Lower lobe of right lung (tissue), 2 donors: Measurements from ENCODE around the gene OR10H3. TPM values are rescaled to one million over a fixed set of nuclear protein-coding genes. Genes with fewer than 3 reads are reported as not detected.
"Not testable (repeated sequence)": the region's sequence is repeated elsewhere in the genome, so short reads cannot be mapped to it uniquely, and the experiment has no call there.

Experiments used
- ATAC-seq, 2 donors: fragments of 200-7000 bp; cut with Tn5 transposase; one replicate each; pipeline ENCODE4 v1.9.1; 2020 to 2022; ENCODE audit warnings: mild to moderate bottlenecking in 2 of 2, moderate library complexity in 2 of 2
- DNase-seq: peaks from one replicate; pipeline ENCODE4 v3.0.0-alpha.2; 2020
- H3K27ac ChIP-seq: fragments of 200-600 bp; one replicate; pipeline ENCODE4 v1.8.0; 2022
- H3K27me3 ChIP-seq: fragments of 200-600 bp; one replicate; pipeline ENCODE4 v1.8.0; 2022; ENCODE audit warnings: low read depth
- H3K36me3 ChIP-seq: fragments of 200-600 bp; one replicate; pipeline ENCODE4 v1.8.0; 2022; ENCODE audit warnings: mild to moderate bottlenecking
- H3K4me1 ChIP-seq: fragments of 200-600 bp; one replicate; pipeline ENCODE4 v1.8.0; 2022
- H3K4me3 ChIP-seq: fragments of 200-600 bp; one replicate; pipeline ENCODE4 v1.8.0; 2022; ENCODE audit warnings: mild to moderate bottlenecking
- H3K9me3 ChIP-seq: fragments of 200-600 bp; one replicate; pipeline ENCODE4 v1.8.0; 2022
- intact Hi-C: fragments of 100-400 bp; cut with DNase I; formaldehyde crosslinking; loops from one replicate; pipeline ENCODE4 v1.11.0; 2022
- total RNA-seq: library from RNA; stranded (reverse); fragmentation: NEBNext Ultra II Directional; extraction: Animal tissue kit (Norgen Biotek cat#: 25700); gene quantifications from one replicate; pipeline ENCODE4 v1.2.1, GENCODE V29; 2021
- TF ChIP-seq, protein P1 (sequence below): fragments of 200-600 bp; IDR thresholded peaks from one replicate; pipeline ENCODE4 v1.8.0; 2022; ENCODE audit warnings: antibody characterized with exemption, mild to moderate bottlenecking
- donor health status: DM: no; HTN: yes; CAD: no; lungs with severe emphysema.

OR10H3 gene
- total RNA-seq, 1 donor from 2014 or later, result not detected

DNA sequence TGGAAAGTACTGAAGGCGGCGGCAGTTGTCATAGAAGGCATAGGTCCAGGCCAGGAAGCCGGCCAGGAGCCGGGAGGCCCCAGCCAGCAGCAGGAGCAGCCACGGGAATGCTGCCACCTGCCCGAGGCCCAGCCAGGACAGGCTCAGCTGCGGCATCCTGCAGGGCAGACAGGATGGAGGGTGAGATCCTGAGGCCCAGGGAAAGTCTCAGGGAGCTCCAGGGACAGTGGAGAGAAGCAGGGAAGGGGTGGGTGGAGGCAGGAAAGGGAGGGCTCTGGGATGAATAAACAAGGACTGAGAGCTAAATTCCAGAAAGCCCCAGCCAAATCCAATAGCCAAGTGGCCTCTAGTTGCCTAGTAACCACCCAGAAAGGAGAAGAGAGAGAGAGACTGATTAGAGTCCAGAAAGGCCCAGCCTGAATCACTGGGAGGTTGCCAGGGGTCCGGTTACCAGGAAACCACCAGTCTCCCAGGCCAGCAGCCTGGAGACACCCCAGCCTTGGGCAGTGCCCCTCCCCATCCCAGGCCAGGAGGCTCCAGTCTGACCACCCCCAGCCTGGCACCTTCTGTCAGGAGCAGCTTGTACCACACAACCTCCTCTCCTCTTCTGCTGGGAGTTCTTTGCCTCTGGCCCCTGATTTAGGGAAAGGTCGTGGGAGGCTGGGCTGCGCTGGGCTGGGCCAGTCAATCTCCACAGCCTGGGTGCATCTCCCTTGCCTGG lies 42.1 kb downstream of the OR10H3 start:
- ATAC-seq (peak; percentile 74 to 80), DNase-seq (peak; percentile 62)
- H3K4me3 ChIP-seq, result peak overlapping the region; percentile 34
- no peaks in the 10 kb centered on the region for H3K9me3 ChIP-seq
- H3K4me1 ChIP-seq, result peaks cover 8% of the 10 kb centered on the region
- H3K36me3 ChIP-seq, result no peaks in the 10 kb centered on the region
- peak overlapping the region; percentile 62 for H3K27ac ChIP-seq
- TF ChIP-seq, protein P1, sequence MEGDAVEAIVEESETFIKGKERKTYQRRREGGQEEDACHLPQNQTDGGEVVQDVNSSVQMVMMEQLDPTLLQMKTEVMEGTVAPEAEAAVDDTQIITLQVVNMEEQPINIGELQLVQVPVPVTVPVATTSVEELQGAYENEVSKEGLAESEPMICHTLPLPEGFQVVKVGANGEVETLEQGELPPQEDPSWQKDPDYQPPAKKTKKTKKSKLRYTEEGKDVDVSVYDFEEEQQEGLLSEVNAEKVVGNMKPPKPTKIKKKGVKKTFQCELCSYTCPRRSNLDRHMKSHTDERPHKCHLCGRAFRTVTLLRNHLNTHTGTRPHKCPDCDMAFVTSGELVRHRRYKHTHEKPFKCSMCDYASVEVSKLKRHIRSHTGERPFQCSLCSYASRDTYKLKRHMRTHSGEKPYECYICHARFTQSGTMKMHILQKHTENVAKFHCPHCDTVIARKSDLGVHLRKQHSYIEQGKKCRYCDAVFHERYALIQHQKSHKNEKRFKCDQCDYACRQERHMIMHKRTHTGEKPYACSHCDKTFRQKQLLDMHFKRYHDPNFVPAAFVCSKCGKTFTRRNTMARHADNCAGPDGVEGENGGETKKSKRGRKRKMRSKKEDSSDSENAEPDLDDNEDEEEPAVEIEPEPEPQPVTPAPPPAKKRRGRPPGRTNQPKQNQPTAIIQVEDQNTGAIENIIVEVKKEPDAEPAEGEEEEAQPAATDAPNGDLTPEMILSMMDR, result no peak
- no peaks in the 10 kb centered on the region for H3K27me3 ChIP-seq
- intact Hi-C loops, result no loop called here

DNA sequence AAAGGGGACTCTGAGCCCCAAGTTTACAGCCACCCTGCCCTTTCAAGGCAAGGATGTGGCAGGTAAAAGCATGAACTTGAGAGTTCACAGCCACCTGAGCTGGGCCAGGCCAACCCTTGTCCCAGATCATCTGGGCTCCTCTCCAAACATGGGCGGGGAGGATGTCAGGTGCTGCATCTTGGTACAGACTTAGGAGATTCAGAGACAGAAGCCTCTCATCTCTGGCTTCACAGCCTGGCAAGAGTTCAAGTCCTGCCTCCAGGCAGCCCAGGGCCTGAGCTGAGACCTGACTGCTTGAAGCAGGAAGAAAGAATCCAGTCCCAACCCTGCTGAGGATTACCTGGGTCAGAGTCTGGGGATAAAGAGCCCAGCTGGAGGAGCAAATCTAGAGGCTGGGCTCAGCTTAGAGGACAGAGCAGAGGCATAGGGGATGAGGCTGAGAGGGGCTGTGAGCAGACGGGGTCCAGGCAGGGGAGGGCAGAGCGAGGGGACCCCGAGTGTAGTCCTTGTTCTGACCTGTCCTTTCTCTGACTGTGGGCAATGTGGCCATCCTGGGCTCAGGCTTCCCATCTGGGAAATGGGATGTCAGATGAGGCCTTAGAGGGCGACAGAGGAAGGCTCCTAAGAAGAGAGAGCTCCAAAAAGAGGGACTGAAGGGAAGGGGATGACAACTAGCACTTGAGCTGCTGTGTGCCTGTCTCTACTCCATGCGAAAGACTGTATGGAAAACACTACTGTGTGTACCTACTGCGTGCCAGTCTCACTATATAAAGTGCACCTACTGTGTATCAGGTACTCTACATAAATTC lies 43.0 kb downstream of the OR10H3 start:
- ATAC-seq (peak in 1 of 2 donors; percentile 12), DNase-seq (no peak)
- no peak overlapping the region for H3K4me3 ChIP-seq
- TF ChIP-seq, protein P1, result no peak
- no peaks in the 10 kb centered on the region for H3K36me3 ChIP-seq
- H3K27ac ChIP-seq, result peak overlapping the region; percentile 62
- H3K4me1 ChIP-seq, result peaks cover 8% of the 10 kb centered on the region
- H3K9me3 ChIP-seq, result no peaks in the 10 kb centered on the region
- no peaks in the 10 kb centered on the region for H3K27me3 ChIP-seq
- intact Hi-C loops, result no loop called here

DNA sequence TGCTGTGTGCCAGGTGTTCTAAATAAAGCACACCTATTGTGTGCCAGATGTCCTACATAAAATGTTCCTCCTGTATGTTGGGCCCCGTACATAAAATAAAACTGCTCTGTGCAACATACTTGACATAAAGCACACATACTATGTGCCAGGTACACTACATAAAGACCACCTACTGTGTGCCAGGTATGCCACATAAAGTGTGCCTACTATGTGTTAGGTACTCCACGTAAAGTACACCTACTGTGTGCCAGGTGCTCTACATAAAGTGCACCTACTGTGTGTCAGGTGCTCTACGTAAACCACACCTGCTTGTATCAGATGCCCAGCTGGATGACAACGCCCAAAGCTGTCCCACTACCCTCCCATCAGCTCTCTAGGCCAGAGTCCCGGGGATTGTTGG lies 43.9 kb downstream of the OR10H3 start:
- TF ChIP-seq, protein P1, result no peak
- no peak for ATAC-seq

DNA sequence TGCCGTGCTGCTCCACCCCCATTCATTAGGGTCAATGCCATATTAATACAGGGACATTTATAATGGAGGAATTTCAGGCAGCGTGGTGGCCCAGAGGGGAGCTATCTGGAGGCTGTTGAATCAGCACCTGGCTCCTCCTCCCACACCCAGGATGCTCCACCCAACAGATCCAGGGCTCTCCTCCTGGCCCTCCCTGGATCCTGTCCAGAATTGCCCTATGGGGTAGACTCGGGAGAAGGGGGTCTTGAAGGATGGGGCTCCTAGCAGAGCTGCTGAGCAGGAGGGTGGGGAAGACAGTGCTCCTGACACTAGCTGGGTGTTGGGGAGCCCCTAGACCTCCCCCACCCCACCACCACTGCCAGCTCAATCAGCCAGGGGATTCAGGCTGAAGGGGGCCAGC lies 44.4 kb downstream of the OR10H3 start:
- TF ChIP-seq, protein P1, result no peak
- no peaks in the 10 kb centered on the region for H3K27me3 ChIP-seq
- ATAC-seq (no peak), DNase-seq (no peak)
- peaks cover 8% of the 10 kb centered on the region for H3K4me1 ChIP-seq
- intact Hi-C loops, result no loop called here
- no peak overlapping the region for H3K4me3 ChIP-seq
- H3K27ac ChIP-seq, result no peak overlapping the region
- no peaks in the 10 kb centered on the region for H3K9me3 ChIP-seq
- no peaks in the 10 kb centered on the region for H3K36me3 ChIP-seq

More for the DNA sequence above, 43.9 kb downstream of the OR10H3 start:
- H3K4me1 ChIP-seq, result peaks cover 8% of the 10 kb centered on the region
- intact Hi-C loops, result no loop called here
- no peak overlapping the region for H3K4me3 ChIP-seq
- no peaks in the 10 kb centered on the region for H3K9me3 ChIP-seq
- no peak for DNase-seq
- no peak overlapping the region for H3K27ac ChIP-seq
- no peaks in the 10 kb centered on the region for H3K36me3 ChIP-seq
- H3K27me3 ChIP-seq, result no peaks in the 10 kb centered on the region

DNA sequence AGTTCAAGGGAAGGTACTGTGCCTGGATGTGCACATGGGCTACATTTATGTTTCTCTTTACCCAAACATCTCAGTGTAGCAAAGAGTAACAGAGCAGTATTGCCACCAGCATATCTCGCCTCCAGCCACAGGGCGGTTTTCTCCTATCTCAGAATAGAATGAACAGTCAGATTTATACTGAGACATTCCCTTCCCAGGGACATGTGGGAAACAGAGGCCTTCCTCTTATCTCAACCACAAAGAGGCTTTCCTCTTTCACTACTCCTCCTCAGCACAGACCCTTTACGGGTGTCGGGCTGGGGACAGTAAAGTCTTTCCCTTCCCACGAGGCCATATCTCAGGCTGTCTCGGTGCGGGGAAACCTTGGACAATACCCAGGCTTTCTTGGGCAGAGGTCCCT lies 45.1 kb downstream of the OR10H3 start:
- ATAC-seq, H3K27ac ChIP-seq, H3K27me3 ChIP-seq, H3K4me1 ChIP-seq, H3K9me3 ChIP-seq, DNase-seq, H3K36me3 ChIP-seq, intact Hi-C loops, H3K4me3 ChIP-seq: not testable (repeated sequence)

DNA sequence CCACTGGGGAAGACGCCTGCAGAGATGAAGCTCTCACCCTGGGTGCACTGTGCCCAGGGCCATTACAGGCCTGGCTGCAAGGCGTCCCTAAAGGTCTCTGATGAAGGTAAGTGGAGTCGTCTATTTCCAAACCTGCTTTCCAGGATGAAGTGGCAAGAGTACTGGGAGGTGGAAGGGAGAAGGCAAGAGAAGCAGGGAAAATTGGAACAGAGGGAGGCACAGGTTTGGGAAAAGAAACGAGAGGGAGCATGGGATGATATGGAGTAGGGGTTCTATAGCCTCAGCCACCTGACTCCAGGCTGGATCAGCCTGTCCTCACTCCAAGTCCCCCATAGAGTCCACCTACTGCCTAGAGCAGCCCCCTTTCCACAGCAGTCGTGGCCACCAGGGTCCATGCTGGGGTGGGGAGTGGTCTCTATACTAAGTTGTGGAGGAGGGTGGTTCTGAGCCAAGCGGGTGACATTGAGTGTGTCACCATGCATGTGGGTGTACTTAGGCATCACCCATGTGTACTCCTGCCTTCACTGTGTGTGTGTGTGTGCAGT lies 49.9 kb downstream of the OR10H3 start, which contains the start of gene OR10H5:
TSS of gene OR10H5 (plus strand) at position 51 of the 545 bp plus-strand sequence. CDS start 6,388 bp downstream, outside the sequence.
- no peak within 1 kb of the TSS for H3K27ac ChIP-seq
- H3K9me3 ChIP-seq, result no peaks in the 10 kb centered on the region
- no peak within 1 kb of the TSS for H3K4me3 ChIP-seq
- H3K4me1 ChIP-seq, result no peaks in the 10 kb centered on the region
- no peaks in the 10 kb centered on the region for H3K36me3 ChIP-seq
- intact Hi-C loops, result no loop called here
- no peaks in the 10 kb centered on the region for H3K27me3 ChIP-seq
- DNase-seq, result no peak
- ATAC-seq, result no peak
- TF ChIP-seq, protein P1, result no peak
